ENCODE data around the gene CCKAR. TPM values are rescaled to one million over a fixed set of nuclear protein-coding genes. Genes with fewer than 3 reads are reported as not detected.

CCKAR gene
- total and polyA plus RNA-seq, 2 donors (not counting 3 experiments of a cell fraction or from before 2014, with no cell fraction given) = not detected

- dilution Hi-C loops (cut with MboI; ENCODE audit: extremely low pct_ligation_motif_present, low sequenced_read_pairs) (no loop called here), intact Hi-C loops (cut with micrococcal nuclease) (loop anchor here (1.0 to 5.0 kb wide), 4 partner anchors 123 to 551 kb away; partner anchors contain the start of gene TBC1D19)
- Histone ChIP-seq H4K20me1 (replicated peaks; ENCODE audit: control insufficient read depth, extremely low read depth, insufficient read depth, low read length) (no peaks in the 10 kb centered on the region), H3K27ac (ENCODE audit: insufficient read depth, low read depth, low read length) (no peak overlapping the region), H3K9me3 (replicated peaks; ENCODE audit: control insufficient read depth, insufficient read depth, low read length) (no peaks in the 10 kb centered on the region), H3K4me3 (replicated peaks in 1 of 3; ENCODE audit: insufficient read depth in 1 of 3, low read depth in 1 of 3, low read length in 3 of 3) (no peak overlapping the region), H3K27me3 (ENCODE audit: control insufficient read depth in 2 of 2, insufficient read depth in 2 of 2, low read length in 2 of 2) (peaks cover 11% of the 10 kb centered on the region in 2 experiments), H3K36me3 (ENCODE audit: control insufficient read depth in 2 of 2, extremely low read depth in 1 of 2, insufficient read depth in 2 of 2, low read length in 2 of 2) (no peaks in the 10 kb centered on the region), H2AFZ (ENCODE audit: low read depth, low read length) (no peak overlapping the region), H3K4me1 (ENCODE audit: control insufficient read depth, extremely low read depth, insufficient read depth, low read length) (no peaks in the 10 kb centered on the region), H3K4me2 (ENCODE audit: insufficient read depth, low read length) (no peak overlapping the region), H3K9ac (replicated peaks; ENCODE audit: extremely low read depth, insufficient read depth, low read length) (no peak overlapping the region), H3K79me2 (ENCODE audit: control insufficient read depth, insufficient read depth, low read length) (no peaks in the 10 kb centered on the region), H3K9me1 (replicated peaks; ENCODE audit: control insufficient read depth, extremely low read depth, insufficient read depth, low read length) (no peaks in the 10 kb centered on the region)
- POLR2A ChIA-PET = no interaction called here
- peak; percentile 90 for FAIRE-seq
- TF ChIP-seq CTCF (IDR thresholded peaks at IDR 0.05; ENCODE audit: extremely low read depth in 1 of 2, insufficient read depth in 1 of 2, low read depth in 1 of 2, low read length in 2 of 2) (peak; percentile 40 to 42), POLR2AphosphoS5 (IDR thresholded peaks at IDR 0.05; ENCODE audit: insufficient read depth, low read depth, low read length) (no peak), JUN (IDR thresholded peaks at IDR 0.05; ENCODE audit: borderline replicate concordance, insufficient read depth, insufficient read length, low read depth) (no peak), GATA2 (IDR thresholded peaks at IDR 0.05; ENCODE audit: insufficient read depth, insufficient read length, low read depth, low read length) (no peak), POLR2A (IDR thresholded peaks at IDR 0.05; ENCODE audit: low read depth, low read length) (no peak)
- CTCF ChIA-PET = interaction anchor here (0.9 to 6.6 kb wide), 13 partner anchors 7 to 551 kb away, joined by 3 to 79 read pairs (median 5); partner anchors contain the start of gene STIM2
- BruUV-seq (replicated peaks) = no TSS peak
- peak; percentile 51 for DNase-seq (ENCODE audit: low read depth, low spot score)
Observed at GRCh38 chr4:26459054-26459755, 31.1 kb downstream of the CCKAR start.
